Amniotic stem cell (primary cell): ENCODE data around the gene MAP3K14.
"Not testable (repeated sequence)": the region's sequence is repeated elsewhere in the genome, so short reads cannot be mapped to it uniquely, and the experiment has no call there.

Experiments
- DNase-seq: peaks from one replicate; lab custom pipeline; 2025; lab: John Stamatoyannopoulos, UW

The MAP3K14 gene

DNA sequence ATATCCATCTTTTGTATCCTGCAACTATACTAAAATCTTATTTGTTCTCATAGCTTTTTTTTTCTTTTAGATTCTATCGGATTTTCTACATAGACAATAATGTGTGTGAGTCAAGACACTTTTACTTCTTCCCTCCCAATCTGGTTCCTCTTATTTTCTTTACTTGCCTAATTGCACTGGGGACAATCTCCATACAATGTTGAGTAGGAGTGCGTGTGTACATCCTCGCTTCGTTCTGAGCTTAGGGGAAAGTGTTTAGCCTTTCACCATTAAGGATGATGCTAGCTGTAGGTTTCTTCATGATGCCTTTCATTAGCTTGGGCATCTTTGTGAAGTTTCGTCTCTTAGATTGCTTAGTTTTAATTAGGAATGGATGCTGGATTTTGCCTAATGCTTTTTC, 57.8 kb downstream of the MAP3K14 start:
- DNase-seq, result no peak

GRCh38 chr17:45257115-45257514, 59.7 kb downstream of the MAP3K14 start:
- no peak for DNase-seq

DNA sequence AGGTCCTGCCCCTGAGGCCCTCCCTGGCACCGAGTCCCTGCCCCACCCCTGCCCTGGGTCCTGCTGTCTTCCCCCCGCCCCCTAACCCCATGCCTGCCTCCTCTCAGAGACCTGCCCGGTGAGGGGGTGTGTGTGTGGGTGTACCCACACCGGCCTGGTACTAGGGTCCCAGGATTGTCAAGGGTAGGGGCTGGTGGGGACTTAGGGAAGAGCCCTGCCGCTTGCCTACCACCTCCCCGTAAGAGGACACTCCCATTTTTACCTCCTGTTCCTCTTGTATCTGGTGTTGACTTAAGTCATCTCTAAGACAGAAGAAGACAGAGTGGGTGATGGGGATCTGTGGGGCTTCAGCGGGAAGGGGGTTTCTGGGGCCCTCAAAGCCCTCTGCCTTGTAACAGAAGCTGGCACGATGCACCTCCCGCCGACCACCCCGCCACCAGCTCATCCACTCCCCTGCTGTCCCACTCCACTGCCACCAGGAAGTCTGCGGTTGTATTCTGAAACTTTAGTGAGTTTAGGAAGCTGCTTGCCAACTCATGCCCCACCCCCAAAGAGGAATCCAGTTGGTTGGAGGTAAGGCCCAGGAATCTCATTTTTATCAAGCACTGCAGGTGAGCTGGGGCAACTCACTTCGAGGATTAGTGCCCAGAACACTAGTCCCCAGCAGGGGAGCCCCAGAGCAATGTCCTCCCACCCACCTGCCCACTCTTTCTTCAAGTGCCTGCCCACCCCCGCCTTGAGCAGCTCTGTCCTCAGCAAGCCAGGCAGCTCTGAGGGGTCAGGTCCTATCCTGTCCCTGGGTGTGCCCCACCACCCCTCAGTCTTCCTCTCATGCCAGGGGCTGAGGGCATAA, 60.5 kb downstream of the MAP3K14 start:
- DNase-seq, result no peak

GRCh38 chr17:45255358-45255757, 61.5 kb downstream of the MAP3K14 start:
- no peak for DNase-seq

DNA sequence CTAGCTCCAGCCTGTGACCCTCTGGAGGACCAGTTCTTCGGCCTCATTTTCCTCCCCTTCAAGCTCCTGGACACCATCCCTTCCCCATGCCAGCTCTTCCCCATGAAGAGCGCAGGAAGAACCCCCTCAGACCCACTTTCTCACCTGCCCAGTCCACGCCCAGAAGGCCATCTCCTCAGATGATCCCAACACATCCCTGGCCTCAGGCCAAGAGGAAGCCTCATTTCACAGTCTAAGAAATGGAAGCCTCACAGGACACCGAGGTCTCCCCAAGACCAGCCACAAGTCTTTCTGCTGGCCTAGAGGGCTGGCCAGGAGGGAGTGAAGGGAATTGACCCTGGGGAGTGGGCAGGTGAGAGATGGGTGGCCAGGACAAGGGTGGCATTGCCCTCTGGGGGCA, 62.9 kb downstream of the MAP3K14 start:
- DNase-seq, result no peak

- DNase-seq, result not testable (repeated sequence)
Observed at GRCh38 chr17:45253237-45253636, 63.6 kb downstream of the MAP3K14 start.

DNA sequence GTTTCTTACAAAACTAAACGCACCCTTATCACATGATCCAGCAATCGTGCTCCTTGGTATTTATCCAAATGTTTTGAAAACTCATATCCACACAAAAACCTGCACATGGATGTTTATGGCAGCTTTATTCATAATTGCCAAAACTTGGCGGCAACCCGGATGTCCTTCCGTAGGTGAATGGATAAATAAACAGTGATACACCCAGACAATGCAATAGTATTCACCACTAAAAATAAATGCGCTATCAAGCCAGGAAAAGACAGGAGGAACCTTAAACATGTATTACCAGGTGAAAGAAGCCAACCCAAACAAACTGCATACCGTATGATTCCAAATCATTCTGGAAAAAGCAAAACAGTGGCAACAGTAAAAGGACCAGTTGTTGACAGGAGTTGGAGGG, 64.9 kb downstream of the MAP3K14 start:
- no peak for DNase-seq

DNA sequence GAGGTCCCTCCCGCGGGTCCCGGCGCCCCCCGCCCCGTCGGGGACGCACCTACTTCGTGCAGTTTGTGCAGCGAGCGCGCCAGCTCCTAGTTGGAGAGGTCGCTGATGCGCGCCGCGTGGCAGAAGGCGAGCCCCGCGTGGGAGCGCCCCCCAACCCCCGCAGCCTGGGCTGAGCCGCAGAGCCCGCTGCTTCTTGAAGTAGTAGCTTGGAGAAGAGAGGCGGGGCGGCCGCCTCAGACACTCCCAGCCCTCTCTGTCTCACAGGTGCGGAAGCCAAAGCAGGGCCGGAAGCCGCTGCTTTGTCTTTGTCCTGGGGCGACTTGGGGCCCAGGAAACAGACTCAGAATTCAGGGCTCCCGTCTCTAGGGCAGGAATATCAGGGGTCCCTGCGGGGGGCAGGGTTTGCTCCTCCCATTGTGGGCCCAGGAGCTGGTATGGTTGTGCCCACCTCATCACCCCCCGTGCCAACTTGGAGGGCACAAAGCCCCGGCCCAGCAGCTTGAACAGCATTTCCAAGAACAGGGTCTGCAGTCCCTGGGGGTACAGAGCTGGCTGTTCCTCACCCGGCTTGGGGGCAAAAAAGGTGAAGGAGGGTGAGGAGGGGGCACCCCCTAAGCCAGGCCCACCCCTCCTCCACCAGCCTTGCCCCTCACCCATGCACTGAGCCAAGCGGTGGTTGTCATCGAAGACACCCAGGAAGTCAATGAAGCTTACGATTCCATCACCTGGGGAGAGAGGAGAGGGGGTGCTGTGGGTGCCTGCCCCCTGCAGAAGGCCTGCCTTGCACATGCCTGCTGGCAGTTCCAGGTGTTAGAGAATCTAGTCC, 68.5 kb downstream of the MAP3K14 start:
- no peak for DNase-seq

DNA sequence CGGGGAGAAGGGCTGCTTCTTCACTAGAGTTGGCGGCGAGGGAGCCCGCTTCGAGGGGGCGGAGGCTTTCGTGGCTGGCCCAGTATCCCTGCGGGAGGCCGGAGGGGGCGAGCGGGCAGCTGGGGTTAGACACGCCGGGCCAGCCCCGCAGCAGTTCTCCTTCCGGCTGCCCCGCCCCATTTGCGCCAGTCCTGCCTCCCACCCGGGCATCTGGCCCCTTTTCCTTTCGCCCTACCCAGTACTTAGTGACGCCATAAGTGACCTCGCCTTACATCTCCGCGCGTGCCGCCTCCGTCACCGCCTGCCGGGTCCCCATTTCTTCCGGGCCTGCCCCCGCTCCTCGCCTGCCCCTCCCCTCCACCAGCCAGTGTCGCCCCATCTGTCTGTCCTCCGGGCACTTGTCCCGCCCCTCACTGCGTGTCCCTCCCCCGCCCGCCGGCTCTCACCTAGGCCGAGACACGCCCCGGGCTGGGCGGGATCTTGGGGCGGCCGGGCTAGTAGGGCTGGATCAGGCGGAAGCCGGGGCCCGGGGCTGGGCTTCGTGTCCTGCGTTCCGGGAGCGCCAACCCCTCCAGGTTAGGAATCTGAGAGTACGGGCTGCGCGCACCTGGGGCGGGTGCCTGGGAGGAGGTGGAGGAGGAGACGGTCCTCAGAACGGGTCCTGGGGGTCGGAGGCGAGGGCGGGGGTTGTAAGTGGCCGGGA, 69.2 kb downstream of the MAP3K14 start:
- peak; percentile 29 for DNase-seq

DNA sequence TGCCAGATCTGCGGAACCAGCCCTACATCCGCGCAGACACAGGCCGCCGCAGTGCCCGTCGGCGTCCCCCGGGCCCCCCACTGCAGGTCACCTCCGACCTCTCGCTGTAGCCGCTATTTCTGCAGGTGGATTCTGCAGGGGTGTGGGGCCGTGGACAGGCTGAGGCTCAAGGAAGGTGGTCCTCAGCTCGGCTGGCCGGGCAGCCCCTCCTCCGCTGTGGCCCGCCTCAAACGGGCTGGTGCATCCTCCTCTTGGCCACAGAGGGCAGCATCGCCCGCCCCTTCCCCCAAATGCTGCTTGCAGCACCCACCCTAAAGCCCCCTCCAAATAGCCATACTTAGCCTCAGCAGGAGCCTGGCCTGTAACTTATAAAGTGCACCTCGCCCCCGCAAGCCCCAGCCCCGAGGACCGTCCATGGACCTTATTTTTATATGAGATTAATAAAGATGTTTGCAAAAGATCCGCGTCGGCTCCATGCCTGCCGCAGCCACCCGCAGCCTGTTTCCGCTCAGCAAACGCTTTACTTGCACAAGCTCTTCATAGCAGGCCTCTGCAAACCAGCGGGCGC, 69.9 kb downstream of the MAP3K14 start:
- DNase-seq, result no peak

DNA sequence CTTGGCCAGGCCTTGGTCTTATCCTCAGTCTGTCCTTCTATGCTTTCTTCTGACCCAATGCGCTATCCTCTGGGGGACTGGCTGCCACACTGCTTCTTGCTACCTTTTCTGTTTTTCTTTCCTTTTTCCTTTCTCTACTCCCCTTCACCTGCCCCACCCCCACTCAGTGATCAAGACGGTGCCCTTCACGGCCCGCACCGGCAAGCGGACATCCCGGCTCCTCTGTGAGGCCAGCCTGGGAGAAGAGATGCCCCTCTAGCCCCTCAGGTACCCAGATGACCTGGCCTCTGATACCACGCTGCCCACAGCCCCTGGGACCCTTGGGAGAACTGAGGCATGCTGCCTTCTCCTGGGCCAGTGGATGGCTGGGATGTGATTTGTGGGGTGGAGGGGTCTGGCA, 70.5 kb downstream of the MAP3K14 start:
- no peak for DNase-seq

- no peak for DNase-seq
Observed at GRCh38 chr17:45244725-45245656, 71.8 kb downstream of the MAP3K14 start.

GRCh38 chr17:45243750-45244149, 73.1 kb downstream of the MAP3K14 start:
- no peak for DNase-seq

GRCh38 chr17:45242029-45242414, 74.8 kb downstream of the MAP3K14 start:
- no peak for DNase-seq

- DNase-seq, result no peak
Observed at GRCh38 chr17:45241328-45242028, 75.3 kb downstream of the MAP3K14 start.

GRCh38 chr17:45240905-45241327, 75.9 kb downstream of the MAP3K14 start:
- no peak for DNase-seq

GRCh38 chr17:45238155-45238774, 78.6 kb downstream of the MAP3K14 start:
- DNase-seq, result no peak

DNA sequence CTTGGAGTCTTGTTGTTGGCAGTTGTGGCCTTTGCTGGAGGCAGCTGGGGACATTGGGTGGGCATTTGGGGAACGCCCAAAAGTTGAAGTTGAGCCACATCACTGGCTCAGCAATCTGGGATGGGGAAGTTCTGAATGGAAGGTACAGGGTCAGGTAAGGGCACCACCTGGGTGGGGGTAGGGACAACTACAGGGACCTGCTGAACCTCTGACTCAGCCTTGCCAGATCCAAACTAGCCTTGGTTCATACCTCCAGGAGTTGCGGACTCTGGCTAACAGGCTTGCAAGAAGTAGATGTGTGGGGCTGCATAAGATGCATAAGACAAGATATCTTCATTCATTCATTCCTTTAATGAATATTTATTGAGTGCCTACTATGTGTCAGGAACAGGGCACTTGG, 79.1 kb downstream of the MAP3K14 start:
- no peak for DNase-seq

DNA sequence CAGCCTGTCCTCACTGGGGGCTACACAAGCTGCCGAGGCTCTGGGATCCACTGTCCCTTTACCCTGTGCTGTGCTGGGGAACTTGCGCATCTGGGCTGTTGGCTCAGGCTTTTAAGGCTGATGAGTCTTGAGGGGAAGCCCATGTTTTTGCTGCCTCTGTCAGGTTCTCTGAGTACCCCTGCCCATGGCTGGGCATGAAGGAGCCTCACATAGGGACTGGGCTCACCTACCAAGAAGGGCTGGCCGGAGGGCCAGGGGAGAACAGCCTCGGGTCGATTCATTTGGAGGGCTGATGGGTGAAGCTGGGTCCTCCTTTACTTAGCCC, 80.6 kb downstream of the MAP3K14 start:
- DNase-seq, result no peak
